GM18526 (cell line): ENCODE results near the gene EXT2.

Experiments
- POLR2A ChIP-seq: IDR thresholded peaks from 3 replicates; pipeline ENCODE4 v1.6.1; 2011; ENCODE audit not compliant: insufficient read length; ENCODE audit errors: extremely low read depth

EXT2 gene

DNA sequence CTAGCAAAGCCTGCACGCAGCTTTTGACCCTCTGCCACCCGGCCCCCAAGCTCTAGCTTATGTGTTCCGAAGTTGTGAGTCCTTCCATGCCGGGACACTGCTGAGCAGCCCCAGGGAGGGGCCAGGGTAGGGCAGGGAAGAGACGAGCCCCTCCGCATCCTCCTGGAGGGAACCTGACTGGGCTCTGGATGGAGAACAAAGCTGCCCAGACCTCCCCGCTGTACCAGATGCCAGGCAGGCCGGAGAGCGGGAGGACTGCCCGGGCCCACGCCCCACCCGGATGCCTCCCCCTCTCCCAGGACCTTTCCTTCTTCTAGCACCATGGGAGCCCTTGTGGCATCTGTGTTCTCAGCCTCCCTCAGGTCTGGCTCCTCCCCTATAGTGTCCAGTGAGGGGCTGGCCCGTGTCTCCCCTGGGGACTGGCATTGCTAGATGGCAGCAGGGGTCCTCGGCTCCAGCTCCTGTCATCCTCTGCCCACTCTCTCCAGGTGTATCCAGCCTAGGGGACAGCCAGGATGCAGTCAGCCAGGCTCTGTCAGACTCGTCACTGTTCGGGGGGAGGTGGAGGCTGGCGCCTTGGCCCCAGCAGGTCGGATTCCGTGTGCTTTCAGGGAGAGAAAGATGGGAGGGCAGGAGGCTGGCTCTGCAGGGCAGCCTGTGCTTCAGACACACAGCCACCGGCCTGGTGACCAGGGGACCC lies 168.4 kb downstream of the EXT2 start:
- TF ChIP-seq POLR2A = no peak

GRCh38 chr11:44264438-44264749 lies 168.9 kb downstream of the EXT2 start:
- no peak for TF ChIP-seq POLR2A

DNA sequence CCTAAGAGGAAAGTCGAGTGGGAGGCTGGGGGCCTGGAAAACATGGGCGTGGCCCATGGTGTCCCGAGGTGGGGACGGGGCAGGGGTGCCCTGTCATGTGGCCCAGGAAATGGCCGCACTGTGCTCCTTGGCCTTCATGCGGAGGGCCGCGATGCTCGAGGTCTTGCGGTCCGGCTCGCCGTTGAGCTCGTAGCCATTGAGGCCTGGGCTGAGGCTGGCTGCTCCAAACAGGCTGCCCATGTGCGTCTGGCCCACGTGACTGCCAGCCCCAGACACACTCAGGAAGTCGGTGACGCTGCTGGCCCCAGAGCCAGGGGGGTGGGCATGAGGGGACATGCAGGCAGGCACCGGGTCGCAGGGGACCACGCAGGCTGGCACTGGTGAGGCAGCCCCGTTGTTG lies 169.3 kb downstream of the EXT2 start:
- no peak for TF ChIP-seq POLR2A

DNA sequence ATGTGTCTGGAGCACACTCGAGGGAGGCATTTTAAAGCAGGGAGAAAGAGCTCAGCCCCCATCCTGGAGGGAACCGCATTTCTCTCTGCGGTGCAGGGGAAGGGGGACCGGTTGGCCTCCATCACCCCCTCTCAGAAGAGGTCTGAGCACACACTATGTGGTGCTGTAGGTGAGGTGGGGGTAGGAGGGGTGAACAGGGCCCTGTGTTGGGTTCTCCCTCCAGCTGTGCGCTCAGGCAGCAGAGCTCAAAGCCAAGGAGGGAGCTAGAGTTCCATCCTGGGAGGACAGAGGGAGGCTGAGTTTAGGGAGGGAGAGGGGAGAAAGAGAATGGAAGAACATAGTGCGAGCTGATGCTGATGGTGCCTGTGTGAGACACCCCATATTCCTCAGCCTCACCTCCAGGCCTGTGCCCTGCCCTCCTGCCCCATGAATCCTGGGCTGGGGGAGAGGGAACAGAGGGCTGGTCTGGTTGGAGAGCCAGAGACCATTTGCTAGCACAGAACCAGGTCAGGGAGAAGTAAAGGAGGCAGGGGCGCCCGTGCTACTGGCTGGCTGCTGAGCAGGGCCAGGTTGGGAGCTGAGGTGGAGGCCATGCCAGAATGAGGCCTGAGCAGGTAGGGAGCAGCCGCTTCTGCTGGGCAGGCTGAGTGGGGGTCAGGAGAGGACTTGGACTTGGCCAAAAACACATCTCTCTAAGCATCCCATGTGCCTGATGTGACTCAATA lies 170.7 kb downstream of the EXT2 start:
- no peak for TF ChIP-seq POLR2A

GRCh38 chr11:44267006-44267749 lies 171.7 kb downstream of the EXT2 start:
- TF ChIP-seq POLR2A = no peak

GRCh38 chr11:44267750-44268613 lies 172.5 kb downstream of the EXT2 start:
- no peak for TF ChIP-seq POLR2A

DNA sequence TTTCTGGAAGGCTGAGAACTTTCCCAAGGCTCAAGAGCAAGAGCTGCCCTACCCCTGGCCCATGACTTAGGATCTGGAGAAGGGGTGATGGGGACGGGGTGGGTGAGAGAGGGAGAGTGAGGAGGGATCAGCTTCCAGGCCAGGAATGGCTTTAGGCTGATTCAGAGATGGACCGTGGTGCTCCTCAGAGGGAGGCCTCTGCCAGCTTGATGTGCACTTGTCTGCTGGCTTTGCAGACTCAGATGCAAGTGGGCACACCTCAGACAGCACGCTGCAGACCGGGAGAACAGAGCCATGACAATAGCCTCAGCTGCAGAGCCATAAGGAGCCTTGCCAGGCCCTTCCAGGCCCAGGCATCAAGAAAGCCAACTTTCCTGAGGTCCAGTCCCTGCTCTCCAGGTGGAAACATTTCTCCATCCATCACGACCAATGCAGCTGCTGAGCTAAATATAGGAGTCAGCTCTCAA lies 173.2 kb downstream of the EXT2 start:
- TF ChIP-seq POLR2A = no peak

DNA sequence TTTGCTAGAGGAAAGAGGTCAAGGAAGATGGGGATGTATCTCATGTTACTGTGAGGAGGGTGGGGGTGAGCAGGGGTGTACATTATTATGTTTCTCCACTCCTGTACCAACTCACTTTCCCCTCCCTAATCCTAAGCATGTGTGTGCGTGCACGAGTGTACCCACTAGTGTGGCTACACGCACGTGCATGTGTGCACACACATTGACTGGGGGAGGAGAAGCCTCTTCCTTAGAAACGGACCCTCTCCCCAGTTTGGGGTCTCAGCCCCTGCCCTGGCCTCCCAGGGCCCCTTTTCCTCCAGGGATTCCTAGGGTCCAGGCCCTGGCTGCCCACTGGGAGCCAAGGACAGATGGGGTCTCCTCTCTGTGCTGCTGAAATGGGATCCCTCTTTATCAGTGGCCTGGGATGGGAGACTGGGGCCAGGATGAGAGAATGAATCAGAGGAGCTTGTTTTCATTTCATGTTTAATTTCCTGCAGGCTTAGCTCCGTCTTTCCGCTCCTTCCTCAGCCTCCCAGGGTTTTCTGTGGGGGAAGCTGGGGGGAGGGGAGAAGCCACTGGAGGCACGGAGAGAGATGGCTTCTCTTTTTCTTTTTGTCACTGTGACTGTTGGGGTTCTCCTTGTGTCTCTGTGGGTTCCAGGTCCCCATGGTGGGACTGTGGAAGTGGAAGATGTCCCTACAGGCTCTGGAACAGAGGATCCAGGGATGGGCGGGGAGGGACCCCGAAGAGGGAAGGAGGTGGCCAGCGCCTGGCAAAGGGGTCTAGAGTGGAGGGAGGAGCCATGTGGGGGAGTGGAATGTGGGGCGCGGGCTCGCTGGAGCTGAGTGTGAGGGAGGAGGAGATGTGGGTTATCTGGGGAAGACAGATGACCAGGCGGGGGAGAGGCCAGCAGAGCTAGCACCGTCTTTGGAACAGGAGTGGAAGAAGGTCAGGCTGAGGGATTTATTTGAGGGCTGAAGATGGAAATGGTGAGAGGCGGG lies 174.2 kb downstream of the EXT2 start:
- no peak for TF ChIP-seq POLR2A

- no peak for TF ChIP-seq POLR2A
Observed at GRCh38 chr11:44270403-44271273, 175.2 kb downstream of the EXT2 start.

- TF ChIP-seq POLR2A = no peak
Observed at GRCh38 chr11:44271286-44271685, 175.8 kb downstream of the EXT2 start.

DNA sequence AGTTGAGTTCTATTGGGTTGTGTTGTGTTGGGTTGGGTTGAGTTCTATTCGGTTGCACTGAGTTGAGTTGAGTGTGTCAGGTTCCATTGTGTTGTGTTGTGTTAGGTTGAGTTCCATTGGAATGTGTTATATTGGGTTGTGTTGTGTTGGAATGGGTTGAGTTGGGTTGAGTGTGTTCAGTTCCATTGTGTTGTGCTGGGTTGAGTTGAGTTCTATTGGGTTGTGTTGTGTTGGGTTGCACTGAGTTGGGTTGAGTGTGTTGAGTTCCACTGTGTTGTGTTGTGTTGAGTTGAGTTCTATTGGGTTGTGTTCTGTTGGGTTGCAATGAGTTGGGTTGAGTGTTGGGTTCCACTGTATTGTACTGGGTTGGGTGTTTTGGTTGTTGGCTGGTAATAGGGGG lies 178.9 kb downstream of the EXT2 start:
- no peak for TF ChIP-seq POLR2A

DNA sequence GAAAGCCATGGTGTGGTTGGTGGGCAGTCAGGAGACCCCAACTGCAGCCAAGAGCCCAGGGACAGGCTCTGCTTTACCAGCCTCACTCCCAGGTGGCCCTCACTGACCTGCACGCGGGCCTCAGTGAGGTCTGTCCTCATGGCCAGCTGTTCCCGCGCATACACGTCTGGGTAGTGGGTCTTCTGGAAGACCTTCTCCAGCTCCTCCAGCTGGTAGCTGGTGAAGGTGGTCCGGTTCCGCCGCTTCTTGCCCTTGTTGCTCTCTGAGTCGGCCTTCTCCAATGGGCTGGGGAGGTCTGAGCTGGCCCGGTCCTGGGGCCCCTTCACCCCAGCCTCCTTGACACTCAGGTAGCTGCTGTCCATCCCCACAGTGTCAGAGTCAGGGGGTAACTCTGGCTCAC lies 179.8 kb downstream of the EXT2 start:
- no peak for TF ChIP-seq POLR2A

DNA sequence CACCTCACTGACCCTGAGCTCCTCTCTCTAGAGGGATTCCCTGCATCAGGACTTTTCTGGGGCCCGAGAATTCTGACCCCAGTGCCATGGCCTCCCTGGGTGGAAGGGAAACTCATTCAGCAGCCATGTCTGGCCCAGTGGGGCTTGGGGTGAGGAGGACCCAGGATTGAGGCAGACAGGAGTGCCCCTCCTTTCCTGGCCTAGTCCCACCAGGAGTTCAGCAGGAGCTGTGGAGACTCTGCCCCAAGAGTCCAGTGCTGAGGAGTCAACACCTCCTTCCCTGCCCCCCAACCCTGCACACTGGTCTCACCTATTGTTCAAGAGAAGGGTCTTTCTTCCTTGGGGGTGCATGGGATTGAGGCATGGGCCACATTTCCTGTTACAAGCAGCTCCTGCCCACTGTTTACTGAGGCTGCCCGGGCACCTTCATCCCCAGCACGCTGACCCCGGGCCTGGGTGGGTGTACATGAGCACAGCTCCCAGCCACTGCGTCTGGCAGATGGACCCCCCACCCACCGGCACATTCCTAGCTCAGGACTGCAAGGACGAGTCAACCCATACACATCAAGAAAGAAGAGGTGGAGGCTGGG lies 180.6 kb downstream of the EXT2 start:
- no peak for TF ChIP-seq POLR2A
